Smooth muscle cell (in vitro differentiated cells): ENCODE data around the gene TNKS1BP1. TPM values are rescaled to one million over a fixed set of nuclear protein-coding genes. Genes with fewer than 3 reads are reported as not detected.

Experiments used
- DNase-seq: peaks from one replicate; lab custom pipeline; 2025; ENCODE audit not compliant: unreplicated experiment; lab: John Stamatoyannopoulos, UW
- H2AFZ ChIP-seq: fragments of 200-600 bp; sonication (generic); 2 replicates; pipeline ENCODE4 v1.6.0; 2016; ENCODE audit warnings: antibody characterized with exemption, low read depth, mild to moderate bottlenecking
- H3F3A ChIP-seq: fragments of 200-600 bp; sonication (generic); 2 replicates; pipeline ENCODE4 v1.6.0; 2017; ENCODE audit warnings: antibody characterized with exemption, low read depth
- H3K27ac ChIP-seq: fragments of 200-600 bp; sonication (generic); 2 replicates; pipeline ENCODE4 v1.5.1; 2016; ENCODE audit warnings: low read depth, mild to moderate bottlenecking
- H3K27me3 ChIP-seq: fragments of 200-600 bp; sonication (generic); 2 replicates; pipeline ENCODE4 v1.6.1; 2016; ENCODE audit warnings: low read depth, mild to moderate bottlenecking
- H3K36me3 ChIP-seq: fragments of 200-600 bp; sonication (generic); 2 replicates; pipeline ENCODE4 v1.5.1; 2016; ENCODE audit warnings: low read depth
- H3K4me1 ChIP-seq: fragments of 200-600 bp; sonication (generic); 2 replicates; pipeline ENCODE4 v1.5.1; 2016; ENCODE audit warnings: low read depth
- H3K4me2 ChIP-seq: fragments of 200-600 bp; sonication (generic); 2 replicates; pipeline ENCODE4 v1.6.0; 2016; ENCODE audit warnings: mild to moderate bottlenecking
- H3K4me3 ChIP-seq: fragments of 200-600 bp; sonication (generic); 2 replicates; pipeline ENCODE4 v1.5.1; 2016; ENCODE audit warnings: mild to moderate bottlenecking
- H3K79me2 ChIP-seq: fragments of 200-600 bp; sonication (generic); 2 replicates; pipeline ENCODE4 v1.6.0; 2016; ENCODE audit warnings: low read depth, mild to moderate bottlenecking
- H3K9ac ChIP-seq: fragments of 200-600 bp; sonication (generic); 2 replicates; pipeline ENCODE4 v1.6.0; 2016; ENCODE audit warnings: low read depth
- H3K9me3 ChIP-seq: fragments of 200-600 bp; sonication (generic); replicated peaks from 2 replicates; pipeline ENCODE4 v1.5.1; 2016; ENCODE audit warnings: low read depth
- H4K20me1 ChIP-seq: fragments of 200-600 bp; sonication (generic); 2 replicates; pipeline ENCODE4 v1.6.0; 2016; ENCODE audit warnings: low read depth
- CTCF ChIP-seq: fragments of 200-600 bp; sonication (generic); IDR thresholded peaks from 2 replicates; pipeline ENCODE4 v1.5.1; 2017; ENCODE audit warnings: borderline replicate concordance, mild to moderate bottlenecking, antibody characterized with exemption; ENCODE audit not compliant: insufficient read depth, poor library complexity, severe bottlenecking
- WGBS: methylation state at CpG from one replicate; pipeline ENCODE4 v1.1.7; 2016; ENCODE audit warnings: low lambda C conversion rate; 5-methylcytosine and 5-hydroxymethylcytosine counted together
- polyA plus RNA-seq: library from polyadenylated mRNA; unstranded; fragments of >200 nt; fragmentation: Nextera tagmentation; extraction: Ambion mirVana; gene quantifications from 2 replicates; pipeline ENCODE4 v1.2.1, GENCODE V29; 2016
- total RNA-seq: library from RNA; depleted of rRNA; stranded (reverse); fragments of >200 nt; gene quantifications from 2 replicates; pipeline ENCODE4 v1.2.3, GENCODE V29; 2014

Gene TNKS1BP1
- total and polyA plus RNA-seq, 2 experiments from 2014 or later = 46.3 to 86.3 TPM

GRCh38 chr11:57360991-57361390 is 36.2 kb upstream of the TNKS1BP1 start:
- Histone ChIP-seq H3K4me2 (no peak overlapping the region), H3K4me1 (peaks cover 27% of the 10 kb centered on the region), H3F3A (peaks cover 17% of the 10 kb centered on the region), H3K27ac (no peak overlapping the region), H3K36me3 (no peaks in the 10 kb centered on the region), H2AFZ (no peak overlapping the region), H4K20me1 (no peaks in the 10 kb centered on the region), H3K79me2 (no peaks in the 10 kb centered on the region), H3K9ac (no peak overlapping the region), H3K4me3 (no peak overlapping the region), H3K9me3 (no peaks in the 10 kb centered on the region), H3K27me3 (peaks cover 4% of the 10 kb centered on the region)
- 94% methylated on average over 8 of the region's 8 CpGs for WGBS
- no peak for DNase-seq
- no peak for TF ChIP-seq CTCF

GRCh38 chr11:57359896-57360690 is 35.3 kb upstream of the TNKS1BP1 start:
- 85% methylated on average over 9 of the region's 9 CpGs for WGBS
- Histone ChIP-seq H3K9me3 (no peaks in the 10 kb centered on the region), H3K27me3 (peaks cover 4% of the 10 kb centered on the region), H3K79me2 (no peaks in the 10 kb centered on the region), H4K20me1 (no peaks in the 10 kb centered on the region), H3K27ac (no peak overlapping the region), H3K4me1 (peaks cover 18% of the 10 kb centered on the region), H2AFZ (no peak overlapping the region), H3F3A (peaks cover 17% of the 10 kb centered on the region), H3K4me2 (no peak overlapping the region), H3K36me3 (no peaks in the 10 kb centered on the region), H3K4me3 (no peak overlapping the region), H3K9ac (no peak overlapping the region)
- DNase-seq = no peak
- no peak for TF ChIP-seq CTCF

- H3K27me3 ChIP-seq = peaks cover 4% of the 10 kb centered on the region
- H3K4me3 ChIP-seq = no peak overlapping the region
- DNase-seq = no peak
- peaks cover 17% of the 10 kb centered on the region for H3F3A ChIP-seq
- no peak overlapping the region for H3K9ac ChIP-seq
- no peak overlapping the region for H3K4me2 ChIP-seq
- no peak for TF ChIP-seq CTCF
- H3K27ac ChIP-seq = no peak overlapping the region
- no peak overlapping the region for H2AFZ ChIP-seq
- WGBS = 94% methylated on average over 5 of the region's 5 CpGs
- no peaks in the 10 kb centered on the region for H4K20me1 ChIP-seq
- no peaks in the 10 kb centered on the region for H3K36me3 ChIP-seq
- H3K4me1 ChIP-seq = peaks cover 19% of the 10 kb centered on the region
- no peaks in the 10 kb centered on the region for H3K79me2 ChIP-seq
- no peaks in the 10 kb centered on the region for H3K9me3 ChIP-seq
Measured at GRCh38 chr11:57359396-57359795, 34.6 kb upstream of the TNKS1BP1 start.

GRCh38 chr11:57358991-57359390 is 34.2 kb upstream of the TNKS1BP1 start:
- Histone ChIP-seq H3K27ac (no peak overlapping the region), H3K4me2 (no peak overlapping the region), H3K27me3 (peaks cover 4% of the 10 kb centered on the region), H3K9me3 (no peaks in the 10 kb centered on the region), H4K20me1 (no peaks in the 10 kb centered on the region), H3K4me3 (no peak overlapping the region), H3K79me2 (no peaks in the 10 kb centered on the region), H3K9ac (no peak overlapping the region), H3K4me1 (peaks cover 23% of the 10 kb centered on the region), H3F3A (peaks cover 17% of the 10 kb centered on the region), H3K36me3 (no peaks in the 10 kb centered on the region), H2AFZ (no peak overlapping the region)
- TF ChIP-seq CTCF = no peak
- no peak for DNase-seq
- 74% methylated on average over 9 of the region's 9 CpGs for WGBS
